D341Med (cell line): ENCODE data around the gene RERE.
A peak's percentile ranks its signal among the peaks of the same experiment; 100 is the strongest.

Experiments used
- DNase-seq: peaks from one replicate; pipeline ENCODE4 v3.0.0; 2012; ENCODE audit warnings: low spot score

Gene RERE

GRCh38 chr1:8377271-8377981 lies 440.0 kb downstream of the RERE start:
- no peak for DNase-seq

- no peak for DNase-seq
These were observed 441.0 kb downstream of the RERE start for GRCh38 chr1:8376358-8376840.

DNA sequence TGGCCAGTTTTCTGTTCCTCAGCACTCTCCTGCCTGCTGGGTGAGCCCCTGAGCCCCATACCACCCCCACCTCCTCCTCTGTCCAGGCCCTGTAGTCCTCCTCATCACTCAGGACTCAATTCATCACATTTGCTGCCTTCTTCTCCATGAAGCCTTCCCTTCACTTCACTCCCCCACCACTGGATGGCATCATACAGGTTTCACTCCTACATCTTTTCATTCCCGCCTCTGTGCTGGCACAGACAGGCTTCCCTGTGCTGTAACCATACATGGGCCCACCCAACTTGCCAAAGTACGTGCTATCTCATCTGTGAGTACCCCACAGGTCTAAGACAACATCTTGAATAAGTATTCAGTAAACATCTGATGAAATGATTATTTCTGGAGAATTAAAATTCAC lies 442.6 kb downstream of the RERE start:
- peak; percentile 60 for DNase-seq

GRCh38 chr1:8374356-8374755 lies 443.1 kb downstream of the RERE start:
- DNase-seq, result no peak

DNA sequence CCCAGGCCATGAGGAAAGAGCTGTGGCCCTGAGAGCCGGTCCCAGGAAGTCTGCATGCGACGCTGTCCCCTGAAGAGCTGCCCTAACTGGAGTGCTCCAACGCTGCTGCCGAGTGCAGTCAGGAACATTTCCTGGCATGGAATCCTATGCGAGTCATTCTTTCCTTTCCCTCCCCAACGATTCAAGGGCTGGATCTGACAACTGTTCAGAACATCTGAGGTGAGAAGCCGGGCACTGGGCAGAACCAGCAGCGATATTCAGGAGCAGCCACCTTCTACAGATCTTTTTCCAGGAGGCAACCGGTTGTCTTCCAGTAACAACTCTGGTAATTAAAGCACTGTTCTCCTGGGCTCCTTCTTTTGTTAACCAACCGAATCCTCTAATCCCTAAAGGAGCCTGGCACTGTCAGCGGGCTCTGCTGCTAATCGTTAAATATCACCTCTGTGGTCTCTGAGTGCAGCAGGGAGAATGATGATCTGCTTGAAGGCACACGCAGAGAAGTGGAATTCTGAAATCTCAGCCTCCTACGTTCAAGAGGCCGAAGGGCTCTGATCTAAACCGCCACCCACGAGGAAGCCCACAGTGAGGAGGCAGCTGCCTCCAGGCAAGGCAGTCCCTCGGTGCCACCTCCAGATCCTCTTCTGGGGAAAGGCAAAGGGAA lies 443.7 kb downstream of the RERE start:
- peak; percentile 70 for DNase-seq

GRCh38 chr1:8373125-8373524 lies 444.3 kb downstream of the RERE start:
- DNase-seq, result no peak

DNA sequence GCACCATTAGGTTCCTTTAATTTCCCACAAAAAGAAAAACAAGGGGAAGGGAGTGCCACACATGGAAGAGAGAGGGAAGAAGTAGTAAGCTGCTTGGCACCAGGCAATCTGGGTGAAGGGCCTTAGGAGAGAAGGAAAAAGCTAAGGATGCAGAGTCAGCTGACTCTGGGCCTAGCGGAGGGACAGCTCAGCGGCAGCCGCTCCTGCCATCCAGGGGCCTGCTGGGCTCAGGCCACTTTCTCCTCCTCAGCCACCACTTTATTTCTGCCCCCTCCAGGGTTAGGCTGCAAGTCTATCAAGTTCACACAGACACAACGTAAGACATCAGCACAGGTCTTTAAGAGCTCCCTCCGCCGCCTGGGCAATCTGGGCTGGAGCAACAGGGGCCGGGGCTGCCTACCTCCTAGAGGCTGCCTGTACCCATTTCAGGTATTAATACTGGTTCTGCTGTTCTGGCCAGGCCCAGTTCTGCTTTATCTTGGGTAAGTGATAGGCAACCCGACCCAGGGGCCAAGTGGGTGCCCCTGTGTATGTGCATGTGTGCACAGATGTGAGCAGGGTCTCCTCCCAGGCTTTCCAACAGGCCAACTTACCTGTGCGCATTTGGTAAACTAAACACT lies 446.0 kb downstream of the RERE start:
- no peak for DNase-seq

DNA sequence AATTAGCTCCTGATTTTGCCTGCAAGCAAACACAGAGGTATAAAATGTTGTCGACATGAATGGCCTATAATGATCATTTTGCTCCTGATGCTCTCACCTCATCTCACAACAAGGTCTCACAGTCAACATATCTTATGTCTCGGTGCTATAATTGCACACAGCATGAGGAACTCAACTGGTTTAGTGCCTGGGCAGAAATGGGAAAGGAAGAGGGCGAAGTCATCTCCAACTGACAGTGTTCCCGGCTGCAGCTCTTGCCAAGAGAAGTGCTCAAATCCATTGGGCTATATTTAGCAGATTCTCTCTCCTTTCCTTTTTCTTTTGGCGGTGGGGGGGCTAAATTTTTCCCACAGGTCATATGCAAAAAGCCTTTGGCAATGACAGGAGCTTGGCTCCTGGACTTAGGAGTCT lies 446.5 kb downstream of the RERE start:
- no peak for DNase-seq

- DNase-seq, result no peak
These were observed 447.2 kb downstream of the RERE start for GRCh38 chr1:8370046-8370881.

- DNase-seq, result no peak
These were observed 448.3 kb downstream of the RERE start for GRCh38 chr1:8368956-8369639.

GRCh38 chr1:8367571-8368194 lies 449.8 kb downstream of the RERE start:
- no peak for DNase-seq

GRCh38 chr1:8365661-8366362 lies 451.6 kb downstream of the RERE start:
- DNase-seq, result no peak

- DNase-seq, result no peak
These were observed 452.7 kb downstream of the RERE start for GRCh38 chr1:8364528-8365442.

- no peak for DNase-seq
These were observed 453.6 kb downstream of the RERE start for GRCh38 chr1:8363767-8364301.

GRCh38 chr1:8363186-8363766 lies 454.2 kb downstream of the RERE start:
- no peak for DNase-seq

GRCh38 chr1:8362701-8363101 lies 454.7 kb downstream of the RERE start:
- DNase-seq, result no peak

GRCh38 chr1:8361198-8361849 lies 456.1 kb downstream of the RERE start:
- DNase-seq, result no peak

DNA sequence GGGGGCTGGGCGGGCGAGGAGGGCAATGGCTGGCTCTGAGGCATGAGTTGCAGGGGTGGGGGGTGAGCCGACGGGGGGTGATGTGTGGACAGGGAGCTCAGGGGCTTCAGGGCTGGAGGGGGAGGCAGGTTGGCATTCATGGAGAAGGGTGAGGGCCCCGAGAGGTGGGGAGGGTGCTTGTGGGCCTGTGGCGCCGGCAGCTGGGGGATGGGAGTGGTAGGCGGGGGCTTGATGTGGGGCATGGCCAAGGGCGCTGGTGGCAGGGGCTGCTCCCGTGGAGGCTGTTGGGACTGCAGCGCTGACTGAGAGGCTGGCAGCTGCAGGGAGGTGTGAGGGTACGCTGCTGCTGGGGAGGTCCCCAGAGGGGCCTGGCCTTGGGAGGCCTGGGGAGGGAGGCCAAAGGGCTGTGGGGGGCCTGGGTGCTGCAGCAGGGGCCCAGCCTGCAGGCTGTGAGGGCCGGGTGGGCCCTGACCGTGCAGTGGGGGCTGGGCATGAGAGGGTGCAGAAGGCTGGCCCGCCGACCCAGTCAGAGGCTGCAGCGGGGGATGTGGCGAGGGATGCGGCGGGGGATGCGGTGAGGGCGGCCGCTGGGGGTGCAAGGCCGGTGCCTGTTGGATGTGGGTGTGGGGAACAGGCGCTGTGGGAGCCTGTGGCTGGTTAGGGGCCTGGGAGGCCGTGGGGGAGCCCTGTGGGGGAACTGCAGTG lies 456.8 kb downstream of the RERE start:
- DNase-seq, result no peak
